AG04450 (cell line): ENCODE measurements around the gene PLEKHA6. TPM values are rescaled to one million over a fixed set of nuclear protein-coding genes. Genes with fewer than 3 reads are reported as not detected.

Experiments
- CTCF ChIA-PET: fragments of 300-600, 350-600 bp; formaldehyde crosslinking; extraction: SDS; loops from one replicate; lab custom pipeline; 2022; ENCODE audit warnings: antibody characterized with exemption, inconsistent platforms; lab: Charles Lee
- POLR2A ChIA-PET: fragments of 350-600 bp; formaldehyde crosslinking; extraction: SDS; loops from one replicate; lab custom pipeline; 2021; ENCODE audit warnings: antibody characterized with exemption, inconsistent platforms; lab: Yijun Ruan, JAX
- DNase-seq: peaks from one replicate; pipeline ENCODE4 v3.0.0-alpha.2; 2011; ENCODE audit warnings: low read depth, low spot score
- H3K27ac ChIP-seq: one replicate; pipeline ENCODE4 v1.5.1; 2012; ENCODE audit warnings: low read depth, low read length, control low read depth
- H3K27me3 ChIP-seq: one replicate; pipeline ENCODE4 v1.6.0; 2012; ENCODE audit warnings: low read length; ENCODE audit not compliant: control insufficient read depth, insufficient read depth
- H3K4me3 ChIP-seq: 2 replicates; pipeline ENCODE4 v1.5.1; 2011; ENCODE audit warnings: mild to moderate bottlenecking, low read depth, low read length, control low read depth
- H3K9me3 ChIP-seq: 2 replicates; pipeline ENCODE4 v1.5.1; 2012; ENCODE audit warnings: low read length; ENCODE audit not compliant: control insufficient read depth, insufficient read depth
- polyA plus RNA-seq: library from polyadenylated mRNA; depleted of rRNA; stranded (reverse); fragments of >200 nt; gene quantifications from 2 replicates; pipeline ENCODE4 v1.2.3, GENCODE V29; 2011
- TF ChIP-seq, protein P1 (sequence below): IDR thresholded peaks from 2 replicates; pipeline ENCODE4 v1.5.1; 2011; ENCODE audit warnings: low read depth, low read length, control low read depth, inconsistent platforms

The PLEKHA6 gene
- polyA plus RNA-seq, 1 experiment, result 6.8 TPM

DNA sequence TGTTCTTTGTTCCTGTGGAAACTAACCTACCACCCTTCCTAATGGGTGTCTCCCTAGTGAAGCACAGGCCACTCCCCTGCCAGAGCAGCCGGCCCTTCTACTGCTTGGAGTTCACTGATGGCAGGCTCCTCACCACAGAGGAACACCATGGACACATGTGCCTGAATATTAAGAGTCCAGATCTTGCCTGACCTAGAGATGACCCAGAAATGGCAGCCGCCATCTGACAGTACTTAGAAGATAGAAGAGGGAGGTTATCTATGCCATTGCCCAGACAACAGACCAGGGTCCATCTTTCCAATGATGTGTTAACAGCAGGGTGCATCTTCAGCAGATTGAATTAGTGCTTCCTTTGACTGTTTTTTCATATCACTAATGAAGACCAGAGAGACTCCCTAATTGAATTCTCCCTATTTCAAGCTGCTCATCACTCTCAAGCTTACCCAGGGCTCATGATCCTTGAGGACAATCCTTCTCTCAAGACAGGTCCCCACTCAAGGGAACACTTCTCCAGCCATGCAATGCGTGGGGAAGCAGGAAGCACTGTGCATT lies 59.8 kb downstream of the PLEKHA6 start:
- POLR2A ChIA-PET, result no interaction called here
- TF ChIP-seq, protein P1, sequence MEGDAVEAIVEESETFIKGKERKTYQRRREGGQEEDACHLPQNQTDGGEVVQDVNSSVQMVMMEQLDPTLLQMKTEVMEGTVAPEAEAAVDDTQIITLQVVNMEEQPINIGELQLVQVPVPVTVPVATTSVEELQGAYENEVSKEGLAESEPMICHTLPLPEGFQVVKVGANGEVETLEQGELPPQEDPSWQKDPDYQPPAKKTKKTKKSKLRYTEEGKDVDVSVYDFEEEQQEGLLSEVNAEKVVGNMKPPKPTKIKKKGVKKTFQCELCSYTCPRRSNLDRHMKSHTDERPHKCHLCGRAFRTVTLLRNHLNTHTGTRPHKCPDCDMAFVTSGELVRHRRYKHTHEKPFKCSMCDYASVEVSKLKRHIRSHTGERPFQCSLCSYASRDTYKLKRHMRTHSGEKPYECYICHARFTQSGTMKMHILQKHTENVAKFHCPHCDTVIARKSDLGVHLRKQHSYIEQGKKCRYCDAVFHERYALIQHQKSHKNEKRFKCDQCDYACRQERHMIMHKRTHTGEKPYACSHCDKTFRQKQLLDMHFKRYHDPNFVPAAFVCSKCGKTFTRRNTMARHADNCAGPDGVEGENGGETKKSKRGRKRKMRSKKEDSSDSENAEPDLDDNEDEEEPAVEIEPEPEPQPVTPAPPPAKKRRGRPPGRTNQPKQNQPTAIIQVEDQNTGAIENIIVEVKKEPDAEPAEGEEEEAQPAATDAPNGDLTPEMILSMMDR, result no peak
- H3K27me3 ChIP-seq, result no peaks in the 10 kb centered on the region
- CTCF ChIA-PET, result interaction anchor here (1.4 to 1.7 kb wide), 2 partner anchors 64 to 94 kb away, joined by 4 to 5 read pairs; no protein-coding TSS in a partner anchor
- no peak overlapping the region for H3K27ac ChIP-seq
- DNase-seq, result no peak
- no peak overlapping the region for H3K4me3 ChIP-seq
- no peaks in the 10 kb centered on the region for H3K9me3 ChIP-seq

DNA sequence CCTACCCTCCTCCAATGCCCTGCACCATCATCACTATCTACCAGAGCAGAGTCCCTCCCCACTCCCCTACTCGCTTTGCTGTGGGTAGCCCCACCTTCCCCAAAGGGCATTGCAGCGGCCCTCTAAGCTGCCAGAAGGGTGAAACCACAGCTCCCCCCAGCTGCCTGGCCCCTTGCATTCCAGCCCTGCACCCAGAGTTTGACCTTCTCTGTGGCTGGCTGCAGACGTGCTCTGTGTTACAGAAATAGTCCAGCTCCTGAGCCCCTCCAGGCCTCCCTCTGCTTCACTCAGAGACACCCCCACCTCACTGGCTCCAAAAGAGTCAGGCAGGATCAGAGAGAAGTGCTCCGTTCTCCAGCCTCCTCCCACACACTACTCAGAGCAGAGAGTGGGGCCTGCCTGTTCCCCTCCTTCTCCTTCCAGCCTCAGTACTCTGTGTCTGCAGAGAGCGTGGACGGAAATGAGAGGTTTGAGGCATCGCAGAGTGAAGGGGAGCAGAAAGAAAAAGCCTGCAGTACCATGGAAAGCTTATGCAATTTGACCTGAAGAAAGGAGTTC lies 63.2 kb downstream of the PLEKHA6 start:
- Histone ChIP-seq H3K9me3 (no peaks in the 10 kb centered on the region), H3K27me3 (no peaks in the 10 kb centered on the region), H3K27ac (peak overlapping the region; percentile 62), H3K4me3 (no peak overlapping the region)
- TF ChIP-seq, protein P1, result no peak
- ChIA-PET POLR2A (interaction anchor here (0.6 to 1.6 kb wide), 13 partner anchors 11 to 63 kb away, joined by 3 to 9 read pairs (median 3); partner anchors contain the start of gene PLEKHA6), CTCF (interaction anchor here (0.9 to 1.5 kb wide), 5 partner anchors 11 to 102 kb away, joined by 3 to 6 read pairs (median 4); no protein-coding TSS in a partner anchor)
- peak; percentile 81 for DNase-seq

DNA sequence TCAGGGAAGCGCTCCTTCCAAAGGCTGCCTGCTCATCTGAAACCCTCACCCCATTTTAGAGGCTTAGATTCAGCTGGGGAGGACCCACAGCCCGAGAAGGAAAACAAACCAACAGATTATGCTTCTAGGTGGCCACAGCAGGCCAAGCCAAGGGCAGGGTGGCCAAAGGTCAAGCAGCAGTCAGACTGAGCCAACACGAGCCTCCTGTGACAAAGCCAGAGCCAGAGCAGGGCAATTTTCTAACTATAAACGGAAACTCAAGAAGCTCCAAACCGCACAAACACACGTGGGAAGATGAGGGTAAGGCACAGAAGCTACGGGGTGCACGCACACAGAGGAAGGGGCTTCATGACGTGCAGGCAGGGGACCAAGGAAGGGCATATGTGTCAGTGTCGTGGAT lies 64.1 kb downstream of the PLEKHA6 start:
- no peaks in the 10 kb centered on the region for H3K27me3 ChIP-seq
- POLR2A ChIA-PET, result interaction anchor here (1.0 to 1.6 kb wide), 5 partner anchors 9 to 55 kb away, joined by 3 to 6 read pairs (median 4); no protein-coding TSS in a partner anchor
- TF ChIP-seq, protein P1, result no peak
- H3K9me3 ChIP-seq, result no peaks in the 10 kb centered on the region
- H3K27ac ChIP-seq, result peak overlapping the region; percentile 62
- DNase-seq, result no peak
- CTCF ChIA-PET, result interaction anchor here (0.9 to 1.5 kb wide), 3 partner anchors 12 to 68 kb away, joined by 3 to 6 read pairs (median 4); no protein-coding TSS in a partner anchor
- no peak overlapping the region for H3K4me3 ChIP-seq

DNA sequence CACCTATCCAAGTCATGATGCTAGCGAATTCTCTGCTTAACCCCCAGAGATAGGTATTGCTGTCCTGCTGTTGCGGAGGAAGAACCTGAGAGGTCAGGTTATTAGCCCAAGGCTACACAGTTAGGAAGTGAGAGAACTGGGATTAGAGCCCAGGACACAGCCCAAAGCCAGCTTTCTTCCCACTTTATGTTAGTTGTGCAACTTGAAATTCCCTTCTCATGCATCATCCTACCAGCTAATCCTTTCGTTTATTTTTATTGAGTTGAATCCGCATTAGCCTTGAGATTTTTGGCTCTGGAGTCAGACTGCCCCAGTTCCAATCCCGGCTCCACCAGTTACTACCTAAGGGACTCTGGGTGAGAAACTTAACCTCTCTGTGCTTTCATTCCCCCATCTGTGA lies 65.4 kb downstream of the PLEKHA6 start:
- TF ChIP-seq, protein P1, result no peak
- no peaks in the 10 kb centered on the region for H3K9me3 ChIP-seq
- DNase-seq, result peak; percentile 84
- no peaks in the 10 kb centered on the region for H3K27me3 ChIP-seq
- H3K4me3 ChIP-seq, result peak overlapping the region; percentile 21; the same call in 1 of the 2 replicates
- ChIA-PET POLR2A (interaction anchor here (0.6 to 1.4 kb wide), 3 partner anchors 13 to 30 kb away, joined by 3 to 4 read pairs (median 4); no protein-coding TSS in a partner anchor), CTCF (no interaction called here)
- peak overlapping the region; percentile 85 for H3K27ac ChIP-seq
